Glomerular endothelial cell (primary cell): Measurements from ENCODE around the gene LSAMP. TPM values are rescaled to one million over a fixed set of nuclear protein-coding genes. Genes with fewer than 3 reads are reported as not detected.

Source experiments
- DNase-seq: peaks from one replicate; pipeline ENCODE4 v3.0.0-alpha.2; 2011; ENCODE audit warnings: low read depth, low spot score; ENCODE audit errors: extremely low read depth
- total RNA-seq: library from RNA; depleted of rRNA; stranded (reverse); fragments of >200 nt; gene quantifications from 2 replicates; pipeline ENCODE4 v1.2.3, GENCODE V29; 2015

Gene LSAMP
- 2.1 and 12.9 TPM in 2 replicates for total RNA-seq

DNA sequence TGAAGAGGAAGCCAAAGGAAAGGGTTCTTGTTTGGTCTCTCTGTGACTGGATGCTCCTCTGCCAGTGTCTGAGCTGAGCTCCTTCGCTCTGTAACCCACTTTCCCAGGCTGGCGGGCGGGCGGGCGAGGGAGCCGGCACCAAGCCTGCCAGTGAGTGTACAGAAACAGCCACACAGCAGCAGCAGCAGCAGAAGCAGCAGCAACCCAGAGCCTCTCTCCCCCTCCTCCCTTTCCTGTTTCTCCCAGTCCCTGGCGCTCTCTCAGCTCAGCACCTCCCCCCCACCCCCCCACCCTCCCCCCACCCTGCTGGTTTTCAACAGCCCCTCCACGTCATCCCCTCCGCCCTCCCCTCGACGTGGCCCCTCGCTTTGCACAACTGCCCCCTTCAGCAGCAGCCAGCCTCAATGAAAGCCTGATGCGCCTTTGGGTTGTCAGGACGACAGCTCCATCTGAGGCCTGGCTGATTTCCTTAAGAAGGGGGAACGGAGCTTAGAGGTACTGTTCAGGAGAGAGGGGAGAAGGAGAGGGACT is at the start of gene LSAMP:
TSS of gene LSAMP (minus strand) at position 177 of the 531 bp plus-strand sequence.
- DNase-seq, result no peak

DNA sequence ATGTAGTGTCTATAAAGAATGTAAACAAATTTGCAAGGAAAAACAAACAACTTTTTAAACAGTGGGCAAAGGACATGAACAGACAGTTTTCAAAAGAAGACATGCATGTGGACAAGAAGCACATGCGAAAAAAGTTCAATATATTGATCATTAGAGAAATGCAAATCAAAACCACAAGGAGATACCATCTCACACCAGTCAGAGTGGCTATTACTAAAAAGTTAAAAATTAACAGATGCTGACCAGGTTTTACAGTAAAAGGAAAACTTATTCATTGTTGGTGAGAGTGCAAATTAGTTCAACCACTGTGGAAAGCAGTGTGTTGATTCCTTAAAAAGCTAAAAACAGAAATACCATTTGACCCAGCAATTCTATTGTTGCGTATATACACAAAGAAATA is 47.1 kb upstream of the LSAMP start:
- DNase-seq, result no peak

DNA sequence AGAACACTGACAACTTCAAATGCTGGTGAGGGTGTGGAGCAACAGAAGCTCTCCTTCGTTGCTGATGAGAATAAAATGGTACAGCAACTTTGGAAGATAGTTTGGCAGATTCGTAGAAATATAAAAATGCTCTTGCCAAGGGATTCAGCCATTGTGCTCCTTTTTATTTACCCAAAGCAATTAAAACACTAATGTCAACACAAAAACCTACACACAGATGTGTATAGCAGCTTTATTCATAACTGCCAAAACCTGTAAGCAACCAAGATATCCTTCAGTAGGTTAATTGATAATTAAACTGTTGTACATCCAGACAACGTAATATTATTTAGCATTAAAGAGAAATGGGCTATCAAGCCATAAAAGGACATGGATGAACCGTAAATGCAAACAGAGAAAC is 37.8 kb upstream of the LSAMP start:
- no peak for DNase-seq

DNA sequence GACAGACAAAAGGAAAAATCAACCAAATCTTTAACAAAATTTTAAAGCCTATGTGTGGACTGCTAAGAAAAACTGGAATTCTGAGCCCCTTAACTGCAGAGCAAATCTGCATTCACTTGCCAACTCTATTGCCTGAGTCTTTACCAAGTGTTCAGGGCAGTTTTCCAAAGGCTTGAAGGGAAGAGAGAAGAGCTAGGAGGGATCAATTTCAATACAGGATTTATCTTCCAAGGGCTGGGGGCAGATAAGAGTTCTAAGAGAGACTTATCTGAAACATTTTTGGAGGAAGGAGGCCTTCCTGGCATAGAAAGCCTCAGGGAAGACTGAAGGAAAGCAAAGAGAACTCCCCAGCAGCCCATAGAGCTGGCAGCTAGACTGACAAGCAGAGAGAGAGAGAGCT is 31.4 kb upstream of the LSAMP start:
- no peak for DNase-seq

DNA sequence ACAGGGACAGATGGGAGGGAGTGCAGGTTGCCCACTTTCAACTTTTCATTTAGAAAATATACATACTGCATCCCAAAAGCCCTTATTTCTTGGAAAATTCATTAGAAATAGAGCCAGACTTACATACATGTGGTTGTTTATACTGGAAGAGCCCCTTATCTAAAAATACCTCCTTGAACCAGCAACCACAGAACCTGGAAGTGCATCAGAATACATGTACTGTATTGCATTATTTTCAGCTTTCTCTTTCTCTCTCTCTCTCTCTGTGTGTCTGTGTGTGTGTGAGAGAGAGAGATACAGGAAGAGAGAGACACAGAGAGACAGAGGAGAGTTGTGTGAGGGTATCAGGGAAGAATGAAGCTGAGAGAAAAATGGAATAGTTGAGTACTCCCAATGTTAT is 29.5 kb upstream of the LSAMP start:
- DNase-seq, result no peak

DNA sequence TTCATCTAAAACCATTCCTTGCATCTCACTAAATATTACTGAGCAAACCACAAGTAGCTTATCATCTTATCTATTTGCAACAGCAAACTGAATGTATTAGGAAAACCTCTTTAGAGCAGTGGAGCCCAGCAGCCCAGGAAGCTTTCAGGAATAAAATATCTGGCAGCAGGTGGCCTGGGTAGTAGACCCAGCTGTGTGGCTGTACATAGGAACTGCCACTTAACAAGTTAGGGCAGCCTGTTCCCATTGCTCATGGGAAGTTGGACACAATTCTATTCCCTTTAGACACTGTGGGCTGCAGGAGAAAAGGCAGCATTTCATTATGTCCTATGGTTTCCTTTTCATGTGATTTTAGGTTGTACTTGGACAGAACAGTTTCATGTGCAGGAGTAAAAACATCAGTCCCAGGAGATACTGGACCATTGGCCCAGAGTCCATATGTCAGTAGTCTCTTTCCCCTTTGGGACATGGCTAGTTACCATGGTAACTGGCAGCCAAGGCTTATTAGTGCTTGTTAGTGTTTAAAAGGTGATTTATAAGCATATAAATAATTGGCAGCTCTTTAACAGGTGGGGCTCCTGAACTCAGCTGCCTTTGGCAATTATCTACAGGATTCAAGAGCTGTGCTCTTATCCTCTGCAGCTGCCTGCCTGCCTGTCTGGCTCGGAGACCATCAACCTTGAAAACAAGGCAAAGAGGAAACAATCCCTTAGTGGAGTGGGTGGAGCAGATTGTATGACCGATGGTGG is 28.9 kb upstream of the LSAMP start:
- DNase-seq, result no peak

DNA sequence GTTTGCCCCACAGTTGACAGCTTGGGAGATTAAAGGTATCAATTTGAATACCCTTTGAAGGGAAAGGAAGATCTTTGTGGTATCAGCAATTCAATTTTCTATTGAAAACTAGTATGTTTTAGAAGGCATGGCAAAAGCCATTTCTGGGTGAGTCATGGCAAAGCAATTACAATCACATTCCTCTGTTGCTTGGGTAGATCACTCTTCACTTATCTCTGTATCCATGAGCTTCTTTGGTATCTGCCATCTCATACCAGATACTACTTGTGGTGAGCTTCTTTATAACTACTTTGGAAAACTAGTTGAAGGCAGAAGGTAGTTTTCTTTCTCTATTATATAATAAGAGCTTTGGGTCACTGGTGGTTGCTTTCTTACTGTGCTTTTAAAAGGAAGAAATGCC is 28.3 kb upstream of the LSAMP start:
- no peak for DNase-seq

DNA sequence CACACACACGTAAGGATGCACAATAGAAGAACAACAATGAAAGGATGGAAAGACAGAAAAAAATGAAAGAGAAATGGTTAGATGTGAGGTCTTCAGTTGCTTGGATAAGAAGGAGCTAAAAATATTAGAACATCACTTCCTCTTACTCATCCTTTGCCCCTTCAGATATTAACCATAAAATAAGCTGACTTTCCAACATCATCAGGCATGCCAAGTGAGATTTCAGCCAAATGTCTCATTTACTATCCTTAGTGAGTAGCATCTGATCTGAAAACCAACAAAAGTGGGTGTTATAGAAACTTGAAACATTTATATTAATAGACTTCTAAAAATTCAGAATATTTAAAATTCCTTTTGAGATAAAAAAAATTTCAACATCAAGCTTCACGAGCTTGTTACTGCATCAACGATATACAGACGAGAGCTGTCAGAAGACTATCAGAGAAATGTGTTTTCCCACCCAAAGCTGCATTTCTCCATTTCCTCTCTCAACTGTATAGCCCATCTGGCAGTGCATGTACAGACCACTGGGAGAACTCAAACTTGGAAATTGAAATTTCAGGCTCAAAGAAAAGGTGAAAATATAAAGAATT is 25.4 kb upstream of the LSAMP start:
- DNase-seq, result no peak

DNA sequence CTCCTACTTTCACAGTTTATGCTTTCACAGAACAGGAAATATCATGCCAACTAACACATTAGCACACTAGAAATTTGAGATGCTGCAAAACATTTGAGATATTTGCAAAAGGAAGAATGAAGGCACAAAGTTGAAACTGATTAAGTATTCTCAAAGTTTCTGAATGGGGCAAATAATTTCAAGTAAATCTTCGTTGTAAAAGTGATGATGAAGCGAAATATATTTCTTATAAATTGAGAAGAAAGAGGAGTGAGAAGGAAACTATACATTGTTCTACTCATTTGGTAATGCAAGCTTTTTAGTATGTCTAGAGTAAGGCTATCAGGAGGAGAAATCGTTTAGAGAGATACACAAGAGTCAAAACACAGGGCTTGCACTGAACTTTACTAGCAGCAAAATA is 24.3 kb upstream of the LSAMP start:
- DNase-seq, result no peak

DNA sequence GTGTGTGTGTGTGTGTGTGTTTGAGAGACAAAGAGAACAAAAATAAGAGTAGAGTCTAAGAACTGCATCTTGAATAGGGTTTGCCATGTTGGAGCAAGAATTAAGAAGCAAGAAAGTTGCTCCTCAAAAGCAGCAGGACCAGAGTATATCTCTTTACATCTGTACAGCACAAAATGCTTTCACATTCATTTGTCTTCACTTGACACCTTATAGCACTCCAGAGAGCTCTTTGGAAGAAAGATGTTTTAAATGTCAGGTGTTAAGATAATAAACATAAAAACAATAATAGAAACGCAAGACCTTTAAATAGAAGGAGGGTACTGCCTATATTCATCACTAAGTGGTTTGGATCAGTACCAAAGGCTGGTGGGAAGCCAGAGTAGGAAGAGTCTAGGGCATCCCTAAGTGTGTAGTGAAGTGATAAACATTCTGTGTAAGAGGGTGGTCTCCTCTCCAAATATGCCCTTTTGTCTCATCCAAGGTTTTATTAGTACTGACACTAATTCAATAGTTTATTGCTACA is 19.1 kb upstream of the LSAMP start:
- no peak for DNase-seq

DNA sequence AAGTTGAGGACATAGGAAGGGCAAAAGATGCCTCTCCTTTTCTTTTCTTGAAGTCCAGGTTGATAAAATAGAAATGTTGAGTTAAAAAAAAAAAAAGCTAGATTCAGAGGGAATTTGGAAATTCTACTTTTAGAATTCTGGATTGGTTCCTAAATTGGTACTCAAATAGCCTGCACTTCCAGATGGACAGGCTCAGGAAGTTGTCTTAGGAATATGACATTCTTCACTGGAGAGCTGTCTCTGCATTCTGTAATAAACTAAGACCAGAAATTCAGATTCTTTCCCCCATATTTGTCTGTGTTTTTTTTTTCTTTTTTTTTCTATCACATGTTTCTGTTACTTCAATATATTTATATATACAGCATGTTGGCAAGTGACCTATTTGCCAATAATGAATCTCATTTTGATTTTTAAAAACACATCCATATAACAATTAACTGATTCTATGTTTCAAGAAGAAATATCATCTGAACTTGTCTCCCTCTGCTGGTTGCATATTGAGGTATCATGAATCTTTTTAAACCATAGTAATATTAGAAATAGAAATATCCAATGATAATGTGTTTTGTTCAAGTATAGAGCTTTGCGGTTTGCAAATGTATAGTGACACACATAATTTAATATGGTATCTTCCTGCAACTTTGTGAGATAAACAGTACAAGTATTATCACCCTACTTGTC is 8.5 kb upstream of the LSAMP start:
- DNase-seq, result no peak

DNA sequence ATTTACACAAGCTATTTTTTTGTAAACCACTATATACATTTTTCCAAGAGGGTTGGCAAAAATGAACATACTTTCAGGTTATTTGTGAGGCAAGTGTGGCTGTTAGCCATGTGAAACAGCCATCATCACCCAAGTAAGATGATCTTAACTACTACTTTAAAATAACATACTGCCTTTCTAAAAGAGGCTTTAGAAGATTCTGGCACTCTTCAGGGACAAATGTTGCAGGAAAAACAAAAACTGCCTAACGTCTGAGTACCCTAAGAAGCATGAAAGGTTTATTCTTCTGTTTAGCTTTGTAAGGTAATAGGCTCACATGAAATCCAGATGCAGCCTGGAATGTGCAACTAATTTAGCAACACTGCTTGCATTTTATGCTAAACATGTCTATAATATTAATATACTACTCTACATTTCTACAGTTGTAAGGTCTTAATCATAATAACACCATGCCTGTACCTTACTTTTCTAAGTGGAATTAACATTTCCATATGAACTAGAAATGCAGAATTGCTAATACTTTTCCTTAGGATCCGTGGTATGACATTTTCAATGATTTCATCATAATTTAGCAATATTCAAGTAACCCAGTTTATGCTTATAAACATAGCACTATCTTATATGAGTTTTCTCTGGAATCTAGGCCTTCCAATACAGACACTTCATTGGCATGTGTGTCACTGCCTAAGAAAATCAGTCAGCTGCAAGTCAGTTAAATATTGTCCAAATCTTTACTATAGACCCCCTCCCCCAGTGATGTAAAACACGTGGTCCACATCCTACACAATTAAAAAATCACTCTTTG is 4.5 kb upstream of the LSAMP start:
- no peak for DNase-seq

DNA sequence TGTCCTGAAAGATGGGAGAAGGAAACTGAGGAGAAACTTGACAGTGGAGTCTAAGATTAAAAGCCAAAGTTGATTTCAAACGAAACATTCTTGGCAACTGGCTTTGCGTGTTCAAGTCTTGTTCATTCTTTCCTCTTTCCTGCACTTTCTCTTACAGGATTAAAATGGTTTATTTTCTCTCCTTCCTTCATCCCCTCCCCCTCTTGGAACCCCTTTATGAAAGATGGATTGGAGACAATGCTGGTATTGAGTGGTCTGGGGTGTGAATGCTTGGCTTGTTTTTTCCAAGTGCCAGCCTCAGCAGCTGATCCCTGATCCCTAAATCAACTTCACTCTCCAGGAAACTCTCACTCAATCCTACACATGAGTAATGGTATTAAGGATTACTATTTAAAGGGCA is 703 bp upstream of the LSAMP start:
- no peak for DNase-seq

DNA sequence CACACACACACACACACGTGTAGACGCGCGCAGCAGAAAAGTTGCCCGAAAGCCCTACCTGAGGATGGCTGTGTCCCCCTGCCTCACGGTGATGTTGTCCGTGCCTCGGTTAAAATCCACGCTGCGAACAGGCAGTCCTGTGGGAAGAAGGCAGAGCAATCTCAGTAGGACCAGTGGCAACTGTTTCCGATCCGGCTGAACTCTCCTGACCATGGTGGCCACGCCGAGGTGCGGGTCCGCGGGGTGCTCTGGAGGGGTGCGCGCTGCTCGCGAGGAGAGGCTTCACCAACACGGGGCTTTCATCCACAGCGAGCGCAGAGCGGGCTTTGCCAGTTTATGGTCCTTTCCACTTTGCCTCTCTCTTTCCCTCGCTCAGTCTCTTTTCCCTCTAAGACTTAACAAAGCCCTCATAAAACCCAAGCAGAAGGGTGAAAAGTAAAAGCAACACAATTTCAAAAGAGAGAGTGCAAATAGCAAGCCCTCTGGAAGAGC is 422 bp downstream of the LSAMP start:
- DNase-seq, result no peak

DNA sequence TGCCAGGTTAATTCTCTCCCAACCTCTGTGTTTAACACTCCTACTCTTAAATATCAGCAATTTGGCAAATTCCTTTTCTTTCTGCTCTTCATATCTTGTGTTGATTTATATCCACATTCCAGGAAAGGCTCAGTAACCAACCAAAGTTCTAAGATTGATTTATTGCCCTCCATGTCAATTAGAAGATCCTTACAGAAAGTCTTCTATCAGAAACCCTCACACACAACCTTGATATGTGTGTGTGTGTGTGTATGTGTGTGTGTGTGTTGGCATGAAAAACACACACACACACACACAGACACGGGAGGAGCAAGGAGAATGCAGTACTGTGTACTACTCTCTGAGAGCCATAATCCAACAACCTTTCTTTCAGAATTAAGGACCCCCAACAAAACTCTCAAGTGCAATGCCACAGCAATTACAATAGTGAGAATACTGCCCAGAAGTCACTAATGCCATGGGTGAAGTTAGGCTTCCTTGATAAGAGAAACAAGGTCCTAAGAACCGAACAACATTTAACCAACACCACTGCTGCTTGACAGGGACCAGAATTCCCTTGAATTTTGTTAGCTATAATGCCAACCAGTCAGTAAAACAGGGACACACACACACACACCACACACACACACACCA is 1.1 kb downstream of the LSAMP start:
- no peak for DNase-seq

DNA sequence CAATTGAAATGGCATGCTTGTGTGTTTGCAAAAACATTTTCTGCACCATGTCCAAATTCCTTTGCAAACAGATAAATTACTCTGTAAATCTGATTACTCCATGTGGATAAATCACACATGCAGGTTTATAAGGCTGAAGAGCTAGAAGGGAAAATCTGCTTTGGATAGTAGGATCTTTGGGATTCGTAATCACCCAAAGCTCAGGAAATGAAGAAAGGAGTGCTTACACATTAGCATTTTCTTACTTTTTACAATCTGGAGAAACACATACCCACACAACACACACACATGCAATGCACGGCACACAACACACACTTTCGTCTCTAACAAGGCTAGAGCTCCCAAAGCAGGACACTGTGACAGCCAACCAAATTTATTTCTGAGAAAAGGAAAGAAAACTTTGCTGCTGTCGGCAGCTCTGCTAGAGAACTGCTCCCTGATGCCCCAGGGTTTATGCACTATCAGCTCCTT is 2.1 kb downstream of the LSAMP start:
- DNase-seq, result no peak

DNA sequence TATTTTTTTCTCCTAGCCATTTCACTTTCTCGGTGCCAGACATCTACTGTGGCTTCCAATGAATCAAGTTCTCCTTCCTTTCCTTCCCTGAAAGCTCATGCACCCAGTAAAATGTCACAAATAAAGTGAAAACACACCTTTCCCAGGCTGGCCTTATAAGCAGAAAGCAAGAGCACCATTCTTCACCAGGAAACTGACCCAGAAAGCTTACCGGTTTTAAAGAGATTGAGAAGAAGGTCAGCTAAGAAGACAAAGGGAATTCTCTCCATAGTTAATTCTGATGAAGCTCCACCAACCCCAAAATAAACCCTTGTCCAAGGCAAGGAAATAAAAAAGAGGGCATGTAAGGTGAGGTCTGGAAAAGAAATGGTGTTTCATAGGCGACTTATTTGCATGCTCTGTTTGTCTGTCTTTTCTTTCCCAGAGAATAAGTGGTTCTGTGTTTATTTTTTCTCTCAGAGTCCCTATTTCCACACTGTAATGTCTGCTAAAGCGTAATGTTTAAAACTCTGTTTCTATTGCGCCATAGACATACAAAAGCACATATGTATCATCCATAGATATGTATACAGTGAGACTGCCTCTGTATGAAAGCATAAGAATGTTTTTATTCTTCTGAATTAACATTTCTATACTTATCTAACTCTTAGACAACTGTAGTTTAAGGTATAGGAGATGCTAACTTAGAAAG is 2.8 kb downstream of the LSAMP start:
- DNase-seq, result no peak

DNA sequence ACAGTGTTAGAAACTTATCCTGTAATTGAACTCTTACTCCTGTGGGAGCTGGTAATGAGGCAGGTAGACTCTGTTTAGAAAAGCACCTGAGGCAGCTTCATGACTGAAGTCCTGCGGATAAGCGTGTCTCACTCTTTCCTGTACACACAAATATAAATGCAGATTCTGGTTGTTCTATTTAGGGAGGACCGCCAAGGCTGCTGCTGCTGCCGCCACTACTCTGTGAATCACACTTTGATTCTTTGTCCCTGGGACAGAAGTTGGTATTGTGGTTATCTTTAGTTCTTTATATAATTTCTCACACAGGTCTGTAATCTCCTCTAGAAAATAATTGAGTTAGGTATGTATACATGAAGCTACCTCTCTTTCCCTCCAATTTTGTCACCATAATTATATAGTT is 3.6 kb downstream of the LSAMP start:
- DNase-seq, result no peak

DNA sequence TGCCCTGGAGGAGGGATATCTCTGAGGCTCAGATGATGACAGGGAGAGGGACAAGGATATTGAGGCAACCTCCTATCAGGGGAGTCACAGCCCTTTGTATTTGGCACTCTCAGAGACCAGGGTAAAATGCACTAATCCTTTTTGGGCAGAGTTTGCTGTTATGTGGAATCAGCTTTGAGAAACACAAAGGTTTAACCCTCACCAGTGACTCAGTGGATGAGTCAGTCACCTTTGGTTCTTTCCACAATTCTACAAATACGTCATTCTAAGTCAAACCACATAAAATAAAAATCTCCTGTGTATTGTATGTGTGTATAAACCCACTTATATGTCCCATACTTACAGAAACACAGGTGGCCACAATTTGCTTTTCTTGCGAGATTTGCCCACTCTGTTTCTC is 5.1 kb downstream of the LSAMP start:
- DNase-seq, result no peak

DNA sequence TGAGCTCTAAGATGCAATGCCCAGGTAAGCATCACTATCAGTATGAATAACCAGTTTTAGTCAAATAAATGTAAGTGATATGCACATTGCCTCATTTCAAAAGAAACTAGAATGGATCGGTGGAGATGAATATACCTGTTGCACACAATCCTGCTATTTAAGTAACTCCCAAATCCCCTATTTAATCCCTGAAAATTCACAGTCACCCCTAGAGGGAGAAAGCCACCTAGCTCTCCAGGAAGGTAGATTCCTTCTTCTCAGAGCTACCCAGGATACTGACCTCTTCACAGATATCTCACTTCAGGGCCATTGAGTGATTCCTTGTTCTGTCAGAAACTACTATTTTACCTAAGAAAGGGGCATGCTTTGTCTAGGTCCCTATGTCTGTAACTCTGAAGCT is 11.7 kb downstream of the LSAMP start:
- DNase-seq, result no peak
